ENCODE results near the gene IL4R.

GRCh38 chr16:27303256-27304100, 10.3 kb upstream of the IL4R start:
- TF ChIP-seq CTCF (IDR thresholded peaks at IDR 0.05) (no peak), POLR2A (IDR thresholded peaks at IDR 0.05) (no peak)
